NOMO-1 (cell line): ENCODE measurements around the gene TRPC1.
"Not testable (repeated sequence)": the region's sequence is repeated elsewhere in the genome, so short reads cannot be mapped to it uniquely, and the experiment has no call there.

Source experiments
- DNase-seq, 2 experiments: peaks; one replicate each; lab custom pipeline; 2025; ENCODE audit not compliant: unreplicated experiment in 2 of 2; lab: John Stamatoyannopoulos, UW

The TRPC1 gene

GRCh38 chr3:142750531-142750930 lies 26.7 kb downstream of the TRPC1 start:
- DNase-seq, result not testable (repeated sequence)

GRCh38 chr3:142752605-142753004 lies 28.8 kb downstream of the TRPC1 start:
- DNase-seq, result not testable (repeated sequence)

- no peak for DNase-seq
Observed at GRCh38 chr3:142754494-142754893, 30.7 kb downstream of the TRPC1 start.

GRCh38 chr3:142768338-142768737 lies 44.5 kb downstream of the TRPC1 start:
- no peak for DNase-seq

- DNase-seq, result no peak
Observed at GRCh38 chr3:142777927-142778326, 54.1 kb downstream of the TRPC1 start.

GRCh38 chr3:142778541-142778940 lies 54.7 kb downstream of the TRPC1 start:
- DNase-seq, result no peak

GRCh38 chr3:142779591-142779990 lies 55.8 kb downstream of the TRPC1 start:
- no peak for DNase-seq

- peak in 1 of 2 experiments; percentile 4 for DNase-seq
Observed at GRCh38 chr3:142782616-142783015, 58.8 kb downstream of the TRPC1 start.

GRCh38 chr3:142784228-142784627 lies 60.4 kb downstream of the TRPC1 start:
- no peak for DNase-seq

- DNase-seq, result no peak
Observed at GRCh38 chr3:142785996-142786395, 62.2 kb downstream of the TRPC1 start.

GRCh38 chr3:142787719-142788118 lies 63.9 kb downstream of the TRPC1 start:
- peak; percentile 8 to 71 for DNase-seq

- DNase-seq, result no peak
Observed at GRCh38 chr3:142794508-142794907, 70.7 kb downstream of the TRPC1 start.

- DNase-seq, result no peak
Observed at GRCh38 chr3:142795332-142795731, 71.5 kb downstream of the TRPC1 start.

- peak in 1 of 2 experiments; percentile 21 for DNase-seq
Observed at GRCh38 chr3:142796823-142797222, 73.0 kb downstream of the TRPC1 start.

GRCh38 chr3:142801746-142802145 lies 77.9 kb downstream of the TRPC1 start:
- no peak for DNase-seq

- no peak for DNase-seq
Observed at GRCh38 chr3:142802891-142803290, 79.1 kb downstream of the TRPC1 start.

- DNase-seq, result no peak
Observed at GRCh38 chr3:142808103-142808917, 84.5 kb downstream of the TRPC1 start.

GRCh38 chr3:142809259-142809658 lies 85.4 kb downstream of the TRPC1 start:
- no peak for DNase-seq

GRCh38 chr3:142815803-142816202 lies 92.0 kb downstream of the TRPC1 start:
- DNase-seq, result no peak

GRCh38 chr3:142817356-142817755 lies 93.5 kb downstream of the TRPC1 start:
- no peak for DNase-seq

GRCh38 chr3:142817897-142818296 lies 94.1 kb downstream of the TRPC1 start:
- DNase-seq, result no peak

- no peak for DNase-seq
Observed at GRCh38 chr3:142818651-142819050, 94.8 kb downstream of the TRPC1 start.

GRCh38 chr3:142819179-142819578 lies 95.3 kb downstream of the TRPC1 start:
- DNase-seq, result peak in 1 of 2 experiments; percentile 56
